Activated CD4-positive, alpha-beta T cell treated with anti-CD3 and anti-CD28 coated beads for 1 hour (primary cell): ENCODE measurements around the gene GRM4.
"Not testable (repeated sequence)": the region's sequence is repeated elsewhere in the genome, so short reads cannot be mapped to it uniquely, and the experiment has no call there.

ENCODE experiments used
- DNase-seq: peaks from one replicate; pipeline ENCODE4 v3.0.0-alpha.2; 2020

The GRM4 gene

GRCh38 chr6:34018961-34019606, 126.8 kb downstream of the GRM4 start:
- DNase-seq, result no peak

- no peak for DNase-seq
Observed at GRCh38 chr6:34018026-34018425, 127.9 kb downstream of the GRM4 start.

DNA sequence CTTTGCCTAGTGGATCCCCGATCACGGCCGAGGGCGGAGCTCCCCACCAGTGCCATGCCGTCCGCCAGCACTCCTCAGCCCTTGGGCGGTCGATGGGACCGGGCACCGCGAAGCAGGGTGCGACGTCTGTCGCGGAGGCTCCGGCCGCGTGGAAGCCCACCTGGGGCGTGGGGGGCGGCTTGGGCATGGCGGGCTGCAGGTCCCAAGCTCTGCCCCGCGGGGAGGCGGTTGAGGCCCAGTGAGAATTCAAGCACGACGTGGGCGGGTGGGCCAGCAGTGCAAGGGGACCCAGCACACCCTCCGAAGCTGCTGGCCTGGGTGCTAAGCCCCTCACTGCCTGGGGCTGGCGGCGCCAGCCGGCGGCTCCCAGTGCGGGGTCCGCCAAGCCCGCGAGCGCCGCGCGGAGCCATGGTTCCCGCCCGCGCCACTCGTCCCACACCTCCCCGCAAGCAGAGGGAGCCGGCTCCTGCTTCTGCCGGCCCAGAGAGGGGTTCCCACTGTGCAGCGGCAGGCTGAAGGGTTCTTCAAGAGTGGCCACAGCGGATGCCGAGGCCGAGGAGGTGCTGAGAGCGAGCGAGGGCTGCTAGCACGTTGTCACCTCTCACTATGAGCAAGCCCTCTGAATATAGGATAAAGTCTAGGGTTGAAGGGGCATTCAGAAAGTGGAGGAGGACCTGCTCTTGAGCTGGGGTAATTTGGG, 128.6 kb downstream of the GRM4 start:
- no peak for DNase-seq

DNA sequence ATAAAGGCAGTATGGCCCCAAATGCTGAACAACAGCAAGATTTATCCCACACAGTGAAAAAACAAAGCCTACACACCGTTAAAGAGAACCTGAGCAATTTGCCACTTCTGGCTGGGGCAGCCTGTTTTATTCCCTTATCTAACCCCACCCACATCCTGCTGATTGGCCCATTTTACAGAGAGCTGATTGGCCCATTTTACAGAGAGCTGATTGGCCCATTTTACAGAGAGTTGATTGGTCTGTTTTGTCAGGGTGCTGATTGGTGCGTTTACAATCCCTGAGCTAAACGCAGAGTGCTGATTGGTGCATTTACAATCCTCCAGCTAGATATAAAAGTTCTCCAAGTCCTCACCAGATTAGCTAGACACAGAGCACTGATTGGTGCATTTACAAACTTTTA, 129.3 kb downstream of the GRM4 start:
- not testable (repeated sequence) for DNase-seq

GRCh38 chr6:34015586-34015985, 130.3 kb downstream of the GRM4 start:
- DNase-seq, result no peak

DNA sequence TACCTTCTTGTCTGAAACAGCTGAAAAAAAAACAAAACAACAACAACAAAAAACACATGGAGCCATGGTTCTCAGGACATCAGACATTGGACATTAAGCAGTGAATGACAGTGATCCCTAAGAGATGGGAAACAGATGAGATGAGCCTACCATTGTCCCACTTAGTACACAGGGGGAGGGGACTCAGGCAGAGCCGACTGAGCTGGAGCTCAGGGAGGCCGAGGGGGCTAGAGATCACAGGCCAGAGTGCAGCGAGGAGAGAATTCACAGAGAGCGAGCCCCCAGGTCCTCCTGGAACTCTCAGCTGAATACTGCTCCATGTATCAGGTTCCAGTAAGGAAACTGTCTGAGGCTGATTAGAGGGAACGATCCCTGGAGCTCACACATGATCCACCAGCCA, 134.6 kb downstream of the GRM4 start:
- no peak for DNase-seq

DNA sequence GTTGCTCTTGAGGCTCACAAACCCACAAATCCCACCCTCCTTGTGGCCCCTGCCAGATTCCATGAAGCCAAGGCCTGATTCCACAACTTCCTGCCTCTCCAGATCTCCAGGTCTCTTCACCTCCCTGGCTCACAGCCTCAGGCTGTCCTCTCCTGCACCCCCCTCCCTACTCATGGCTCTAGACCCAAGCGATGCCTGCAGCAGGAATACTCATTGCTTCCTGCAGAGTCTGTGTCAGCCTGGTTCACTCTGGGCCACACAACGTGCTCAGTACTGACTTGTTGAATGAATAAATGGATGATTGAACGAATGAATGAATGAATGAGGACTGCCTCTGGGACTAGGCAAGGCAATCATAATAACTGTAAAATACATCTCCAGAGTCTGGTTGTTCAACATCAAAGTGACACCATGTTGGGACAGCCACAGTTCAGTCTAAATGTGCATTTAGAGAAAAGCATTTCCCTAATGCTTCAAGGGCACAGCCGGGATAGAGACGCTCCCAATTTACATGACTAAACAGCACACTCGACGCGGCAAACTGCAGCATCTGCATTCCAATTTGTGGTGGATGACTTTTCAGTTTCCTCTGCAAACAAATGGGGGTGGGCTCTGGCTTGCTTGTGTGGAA, 139.9 kb downstream of the GRM4 start:
- DNase-seq, result no peak

DNA sequence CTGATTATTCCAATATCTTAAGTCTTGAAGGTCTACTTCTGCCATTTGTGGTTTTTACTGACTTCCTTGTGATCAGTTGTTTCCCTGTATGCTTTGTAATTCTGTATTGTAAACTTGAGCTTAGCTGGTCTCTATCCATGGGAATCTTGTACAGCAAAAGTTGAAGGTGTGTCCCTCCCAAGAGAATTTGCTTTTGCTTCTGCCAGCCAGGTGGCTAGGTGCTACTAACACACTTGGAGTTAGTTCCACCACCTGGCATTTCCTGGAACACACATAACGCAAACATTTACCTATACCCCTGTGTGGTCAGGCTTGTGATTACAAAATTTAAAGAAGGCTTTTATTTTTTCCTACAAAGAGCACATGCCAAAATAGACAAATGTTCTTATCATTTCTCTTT, 141.2 kb downstream of the GRM4 start:
- DNase-seq, result no peak

DNA sequence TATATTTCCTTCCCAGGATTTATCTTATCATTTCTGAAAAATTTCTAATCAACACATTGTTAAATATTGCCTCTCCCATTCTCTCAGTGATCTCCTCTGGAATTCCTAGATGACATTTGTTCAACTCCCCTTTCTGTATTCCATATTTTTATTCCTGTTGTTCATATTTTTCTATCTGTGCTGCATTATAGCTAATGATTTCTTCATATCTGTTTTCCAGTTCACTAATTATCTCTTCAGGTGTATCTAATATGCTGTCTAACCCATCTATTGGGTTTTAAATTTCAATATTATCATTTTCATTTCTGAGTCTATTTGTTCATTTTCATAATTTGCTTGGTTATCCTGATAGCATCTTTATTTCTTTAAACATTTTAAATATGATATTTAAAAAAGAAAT, 141.9 kb downstream of the GRM4 start:
- DNase-seq, result no peak

GRCh38 chr6:34001706-34002621, 143.9 kb downstream of the GRM4 start:
- DNase-seq, result no peak

DNA sequence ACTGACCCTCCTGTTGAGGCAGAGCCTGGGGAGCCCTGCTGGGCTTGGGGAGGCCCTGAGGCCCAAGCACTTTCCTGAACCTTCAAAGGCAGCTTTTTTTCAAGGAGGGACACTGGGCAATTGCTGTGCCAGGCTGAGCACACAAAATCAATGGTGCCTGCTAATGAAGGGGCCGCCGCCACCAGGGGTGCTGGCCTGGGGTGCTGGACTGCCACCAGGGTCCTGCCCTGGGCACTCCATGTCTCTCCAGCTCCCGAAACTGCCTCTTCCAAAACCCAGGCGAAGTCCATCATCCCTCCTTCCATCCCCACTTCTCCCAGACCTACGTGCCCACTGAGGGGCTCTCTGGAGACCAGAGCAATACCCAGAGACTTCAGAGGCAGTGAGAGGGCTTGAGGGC, 145.6 kb downstream of the GRM4 start:
- DNase-seq, result no peak

DNA sequence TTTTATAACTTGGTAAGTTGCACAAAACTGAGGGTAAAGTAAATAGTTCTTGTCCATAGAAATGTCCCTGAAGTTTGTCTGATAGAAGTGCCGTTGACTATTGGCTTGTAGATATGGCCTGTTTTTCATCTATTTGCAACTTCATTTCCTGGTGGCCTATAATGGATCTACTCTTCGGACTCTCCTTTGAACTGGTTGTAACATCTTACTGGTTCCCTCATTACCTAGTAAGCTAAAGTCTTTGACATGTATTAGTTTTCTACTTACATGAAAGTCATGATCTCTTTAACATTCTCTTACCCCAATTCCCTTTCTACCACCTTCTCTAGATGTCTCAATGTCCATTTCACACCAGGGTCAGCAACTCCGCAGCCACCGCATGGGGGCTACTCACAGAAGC, 146.3 kb downstream of the GRM4 start:
- DNase-seq, result no peak

DNA sequence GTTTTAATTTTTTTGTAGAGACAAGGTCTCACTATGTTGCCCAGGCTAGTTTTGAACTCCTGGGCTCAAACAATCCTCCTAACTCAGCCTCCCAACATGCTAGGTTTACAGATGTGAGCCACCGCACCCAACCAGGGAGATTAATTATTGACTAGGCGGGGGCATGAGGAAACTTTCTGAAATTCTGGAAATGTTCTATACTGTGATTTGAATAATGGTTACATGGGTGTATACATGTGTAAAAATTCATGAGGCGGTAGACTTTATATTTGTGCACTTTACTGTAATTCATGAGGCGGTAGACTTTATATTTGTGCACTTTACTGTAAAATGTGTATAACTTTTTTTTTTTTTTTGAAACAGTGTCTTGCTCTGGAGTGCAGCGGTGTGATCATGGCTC, 147.2 kb downstream of the GRM4 start:
- DNase-seq, result no peak

- DNase-seq, result no peak
Observed at GRCh38 chr6:33997265-33997664, 148.6 kb downstream of the GRM4 start.

DNA sequence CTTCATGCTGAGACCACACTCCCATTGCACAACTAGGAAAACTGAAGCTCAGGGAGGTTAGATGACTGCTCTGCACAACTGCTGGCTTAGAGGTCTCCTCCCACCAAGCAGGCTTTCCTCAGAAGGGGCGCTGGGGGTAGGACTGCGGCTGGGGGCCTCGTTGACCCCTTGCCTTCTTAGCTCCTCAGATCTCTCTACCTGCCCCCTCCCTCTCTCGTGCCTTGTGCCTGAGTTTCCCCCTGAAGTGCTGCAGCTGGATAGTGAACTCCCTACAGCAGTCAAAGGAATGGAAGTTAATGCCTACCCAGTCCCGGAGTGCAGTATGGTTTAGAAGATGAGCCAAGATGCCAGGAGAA, 149.8 kb downstream of the GRM4 start:
- DNase-seq, result no peak

DNA sequence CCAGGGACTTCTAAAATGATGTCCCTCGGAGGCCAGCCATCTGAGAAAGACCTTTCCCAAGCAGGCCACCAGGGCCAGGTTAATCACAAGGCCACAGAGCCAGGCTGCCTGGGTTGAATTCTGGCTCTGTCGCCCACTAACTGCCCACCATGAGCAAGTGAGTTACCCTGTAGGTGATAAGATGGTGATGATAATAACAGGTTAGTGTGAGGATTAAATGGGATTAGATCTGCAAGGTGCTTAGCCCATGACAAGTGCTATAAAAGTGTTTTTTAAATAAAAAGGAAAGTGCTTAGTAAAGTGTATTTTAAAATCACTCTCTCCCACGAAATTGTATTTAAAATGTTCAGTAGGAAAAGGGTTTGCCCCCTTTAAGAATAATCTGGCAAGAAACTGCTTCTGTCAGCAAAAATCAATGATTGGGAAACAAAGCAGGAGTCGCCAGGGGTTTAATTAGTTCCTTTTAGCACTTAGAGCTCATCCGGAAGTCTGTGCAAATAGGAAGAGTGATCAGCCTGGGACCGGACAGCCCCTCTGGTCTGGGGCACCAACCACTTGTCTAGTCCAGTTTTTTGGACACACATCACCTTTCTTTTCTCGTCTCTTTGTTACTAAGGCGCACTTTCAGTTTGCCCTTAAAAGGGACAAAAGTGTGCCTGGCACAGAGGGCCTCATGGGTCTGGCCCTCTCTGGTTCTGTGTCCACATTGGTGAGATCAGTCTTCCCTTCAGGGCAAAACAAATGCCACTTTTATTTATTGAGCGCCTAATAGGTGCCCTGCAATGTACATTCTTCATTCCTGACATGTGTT, 150.4 kb downstream of the GRM4 start:
- DNase-seq, result no peak

DNA sequence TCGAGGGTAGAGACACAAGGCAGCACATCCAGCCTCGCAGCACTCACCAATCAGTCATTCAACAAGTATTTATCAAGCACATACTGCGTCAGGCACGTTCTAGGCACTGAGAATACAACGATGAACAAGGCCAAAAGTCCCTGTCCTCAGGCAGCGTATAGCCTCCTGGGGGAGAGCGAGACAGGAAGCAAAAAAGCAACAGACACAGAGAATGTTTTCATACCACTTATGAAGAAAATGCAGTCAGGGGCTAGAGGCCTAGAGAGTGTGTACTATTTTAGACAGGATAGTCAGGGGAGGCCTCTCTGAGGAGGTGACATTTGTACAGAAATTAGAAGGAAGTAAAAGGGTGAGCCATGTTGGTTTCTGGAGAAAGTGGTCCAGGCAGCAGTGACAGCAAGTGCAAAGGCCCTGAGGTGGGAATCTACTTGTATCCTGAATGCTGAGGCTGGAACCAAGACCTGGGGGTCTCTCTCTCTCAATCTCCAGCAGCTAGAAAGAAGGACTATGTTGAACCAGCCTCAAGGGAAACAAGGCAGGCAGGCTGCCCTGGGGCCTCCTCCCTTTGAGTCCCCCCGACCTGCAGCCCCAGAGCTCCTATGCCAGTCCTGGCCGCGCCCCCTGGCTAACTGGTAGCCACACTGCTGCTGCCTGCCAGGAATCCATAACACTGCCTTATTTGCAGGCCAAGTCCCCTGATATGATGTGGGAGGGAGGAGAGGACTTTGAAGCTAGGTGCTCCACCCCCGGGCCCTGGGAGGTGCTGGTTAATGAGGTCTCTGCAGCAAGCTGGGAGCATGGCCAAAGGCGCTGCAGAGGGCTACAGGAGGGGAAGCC, 151.2 kb downstream of the GRM4 start:
- DNase-seq, result no peak

GRCh38 chr6:33993653-33994471, 152.0 kb downstream of the GRM4 start:
- no peak for DNase-seq

DNA sequence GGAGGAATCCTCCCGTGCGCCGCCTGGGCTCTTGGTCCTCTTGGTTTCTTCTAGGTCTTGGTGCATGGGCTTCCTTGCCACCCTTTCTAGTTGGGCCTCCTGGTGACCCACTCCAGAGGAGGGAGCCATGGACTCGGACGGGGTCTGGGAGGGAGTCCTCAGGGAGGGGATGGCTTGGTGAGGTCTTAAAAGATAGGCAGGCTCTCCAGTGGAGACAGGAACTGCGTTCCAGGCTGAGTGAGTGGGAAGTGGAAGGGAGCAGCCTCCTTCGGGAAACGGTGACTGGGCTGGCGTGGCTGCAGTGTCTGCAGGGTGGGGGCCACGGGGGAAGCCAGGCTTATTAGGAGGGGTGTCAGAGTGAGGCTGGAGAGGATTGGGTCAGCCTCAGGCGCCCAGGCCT, 152.8 kb downstream of the GRM4 start:
- no peak for DNase-seq

DNA sequence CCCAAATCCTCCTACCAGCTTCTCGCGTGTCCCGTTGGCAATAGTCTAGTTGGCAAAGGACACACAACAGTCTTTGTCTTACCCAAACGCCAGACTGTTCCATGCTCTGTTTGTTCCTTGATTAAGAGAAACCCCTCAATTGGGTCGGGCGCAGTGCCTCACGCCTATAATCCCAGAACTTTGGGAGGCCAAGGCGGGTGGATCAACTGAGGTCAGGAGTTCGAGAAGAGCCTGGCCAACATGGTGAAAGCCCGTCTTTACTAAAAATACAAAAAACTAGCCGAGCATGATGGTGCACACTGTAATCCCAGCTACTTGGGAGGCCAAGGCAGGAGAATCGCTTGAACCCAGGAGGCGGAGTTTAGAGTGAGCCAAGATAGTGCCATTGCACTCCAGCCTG, 153.7 kb downstream of the GRM4 start:
- no peak for DNase-seq

- no peak for DNase-seq
Observed at GRCh38 chr6:33991610-33992009, 154.3 kb downstream of the GRM4 start.
